C4-2B (cell line): Measurements from ENCODE around the gene OSBPL8.

ENCODE experiments used
- H3K27ac ChIP-seq: fragments of 450-650 bp; 2 replicates; pipeline ENCODE4 v1.5.1; 2017
- CTCF ChIP-seq: fragments of 450-650 bp; conservative IDR thresholded peaks from 2 replicates; pipeline ENCODE4 v1.5.1; 2017; ENCODE audit warnings: mild to moderate bottlenecking
- ZFX ChIP-seq: fragments of 450-650 bp; IDR thresholded peaks from 2 replicates; pipeline ENCODE4 v1.6.1; 2017

OSBPL8 gene

DNA sequence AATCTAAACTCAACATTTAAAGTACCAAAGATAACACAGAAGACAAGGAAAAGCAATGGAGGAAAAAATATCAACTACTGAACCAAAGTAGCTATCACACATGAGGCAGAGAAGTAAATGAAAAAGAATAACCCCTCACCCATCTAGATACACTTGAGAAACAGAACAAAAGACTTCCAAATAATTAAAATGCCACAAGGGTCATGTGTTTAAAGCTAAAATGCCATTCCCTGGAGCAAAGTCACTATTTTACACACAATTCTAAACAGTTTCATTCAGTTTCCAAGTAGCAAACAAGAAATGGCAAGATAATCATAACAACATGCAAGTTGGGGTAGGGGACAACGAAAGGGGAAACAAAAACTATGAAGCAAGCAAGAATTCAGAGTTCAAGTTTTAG, 12.0 kb downstream of the OSBPL8 start:
- H3K27ac ChIP-seq = no peak overlapping the region
- no peak for TF ChIP-seq CTCF
- TF ChIP-seq ZFX = no peak

GRCh38 chr12:76546889-76547288, 12.7 kb downstream of the OSBPL8 start:
- H3K27ac ChIP-seq = no peak overlapping the region
- TF ChIP-seq CTCF (no peak), ZFX (no peak)

GRCh38 chr12:76545486-76545885, 14.1 kb downstream of the OSBPL8 start:
- no peak overlapping the region for H3K27ac ChIP-seq
- TF ChIP-seq ZFX (no peak), CTCF (no peak)

DNA sequence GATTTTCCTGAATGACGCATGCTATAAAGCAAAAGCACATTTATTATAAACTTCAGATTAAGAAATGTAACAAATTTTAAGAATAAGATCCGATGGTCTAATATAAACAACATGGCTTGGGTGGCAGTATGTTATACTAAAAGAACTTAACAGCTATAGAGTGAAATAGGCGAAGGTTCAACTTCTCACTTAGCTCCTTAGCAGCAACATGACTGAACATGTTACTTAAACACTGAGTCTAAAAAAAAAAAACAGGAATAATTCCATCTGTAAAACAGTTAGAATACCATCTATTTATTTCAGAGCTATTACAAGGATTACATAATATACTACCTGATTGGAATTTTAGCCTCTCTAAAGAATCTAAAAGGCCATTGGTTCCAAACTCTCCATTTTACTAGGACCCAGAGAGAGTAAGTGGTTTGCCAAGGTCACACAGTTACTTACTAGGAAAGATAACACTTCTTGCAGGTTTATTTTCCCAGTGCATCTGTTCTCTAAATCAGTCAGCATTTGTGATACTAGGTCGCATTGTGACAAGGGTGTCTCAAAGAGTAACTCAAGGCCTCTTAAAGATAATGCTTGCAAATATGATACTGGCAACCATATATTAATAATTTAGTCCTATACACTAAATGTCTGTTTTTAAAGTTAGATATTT, 14.8 kb downstream of the OSBPL8 start:
- no peak for TF ChIP-seq ZFX
- TF ChIP-seq CTCF = no peak
- H3K27ac ChIP-seq = no peak overlapping the region

GRCh38 chr12:76543813-76544347, 15.7 kb downstream of the OSBPL8 start:
- H3K27ac ChIP-seq = no peak overlapping the region
- TF ChIP-seq ZFX (no peak), CTCF (no peak)

GRCh38 chr12:76542908-76543307, 16.7 kb downstream of the OSBPL8 start:
- TF ChIP-seq ZFX (no peak), CTCF (no peak)
- no peak overlapping the region for H3K27ac ChIP-seq

DNA sequence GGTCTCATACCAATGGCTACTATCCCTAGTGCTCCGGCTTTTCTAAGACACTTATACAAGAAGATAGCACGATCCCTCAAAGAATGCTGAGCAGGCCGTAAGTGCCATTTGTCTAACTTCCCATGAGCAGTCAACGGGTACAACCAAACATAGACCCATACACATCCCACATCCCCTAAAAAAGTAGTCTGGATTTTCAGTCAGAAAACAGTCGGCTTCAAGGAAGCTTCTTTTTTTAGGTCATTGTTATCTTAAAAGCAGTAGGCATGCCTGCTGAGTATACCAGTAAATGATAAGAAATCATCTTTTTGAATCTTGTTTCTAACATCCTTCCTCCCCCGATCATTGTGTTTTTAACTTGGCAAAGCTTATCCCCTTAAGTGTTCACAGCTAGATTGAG, 19.8 kb downstream of the OSBPL8 start:
- TF ChIP-seq ZFX = no peak
- TF ChIP-seq CTCF = no peak
- no peak overlapping the region for H3K27ac ChIP-seq
